HUDEP-2 (cell line): ENCODE measurements around the gene ULBP3.

Experiments used
- DNase-seq, 76 experiments: peaks; one replicate each; lab custom pipeline; 2025; ENCODE audit not compliant: unreplicated experiment in 76 of 76; lab: John Stamatoyannopoulos, UW

ULBP3 gene

DNA sequence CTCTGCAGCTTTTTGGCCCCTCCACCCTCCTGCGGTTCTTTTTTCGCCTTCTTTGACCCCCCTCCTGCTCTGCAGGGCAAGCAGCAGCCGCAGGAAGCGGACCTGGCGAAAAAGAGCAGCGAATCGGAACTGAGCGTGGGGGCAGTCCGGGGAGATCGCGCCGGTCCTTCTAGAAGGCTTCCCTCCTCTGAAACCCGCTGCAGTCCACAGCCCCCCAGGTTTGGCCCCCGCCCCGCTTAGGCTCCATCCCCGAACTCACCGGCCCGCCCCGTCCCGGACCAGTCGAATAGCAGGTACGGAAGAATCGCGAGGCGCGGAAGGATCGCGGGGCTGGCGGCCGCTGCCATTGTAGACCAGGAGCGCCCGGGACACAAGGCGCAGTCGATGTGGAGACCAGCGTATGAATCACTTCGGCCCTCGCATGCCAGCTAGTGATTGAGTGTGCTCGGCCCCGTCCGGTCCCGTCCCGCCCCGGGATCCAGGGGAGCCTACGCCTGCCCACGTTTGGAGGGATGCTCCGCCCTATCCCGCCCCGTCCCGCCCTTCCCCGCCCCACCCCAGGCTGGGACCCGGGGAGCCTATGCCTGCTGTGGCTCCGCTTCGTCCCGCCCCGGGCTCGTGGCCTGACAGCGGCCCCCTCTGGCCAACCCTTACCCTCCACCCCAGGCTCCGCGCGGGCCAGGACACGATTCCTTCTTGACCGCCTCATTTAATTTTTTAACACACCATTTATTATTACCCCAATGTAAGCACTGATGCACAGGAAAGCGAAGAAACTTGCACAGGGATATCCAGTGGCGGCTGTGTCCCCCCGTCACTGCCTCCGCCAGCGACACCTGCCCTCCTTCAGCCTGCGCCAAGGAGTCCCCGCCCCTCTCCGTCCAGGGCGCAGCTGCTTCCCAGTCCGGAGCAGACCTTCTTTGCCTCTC, at the start of gene ULBP3:
ULBP3 (minus strand) TSS at position 402 of the 929 bp plus-strand sequence; CDS start at position 347, 55 bp downstream.
- peak in 41 of 76 experiments; percentile 10 to 74 (median 38) for DNase-seq

DNA sequence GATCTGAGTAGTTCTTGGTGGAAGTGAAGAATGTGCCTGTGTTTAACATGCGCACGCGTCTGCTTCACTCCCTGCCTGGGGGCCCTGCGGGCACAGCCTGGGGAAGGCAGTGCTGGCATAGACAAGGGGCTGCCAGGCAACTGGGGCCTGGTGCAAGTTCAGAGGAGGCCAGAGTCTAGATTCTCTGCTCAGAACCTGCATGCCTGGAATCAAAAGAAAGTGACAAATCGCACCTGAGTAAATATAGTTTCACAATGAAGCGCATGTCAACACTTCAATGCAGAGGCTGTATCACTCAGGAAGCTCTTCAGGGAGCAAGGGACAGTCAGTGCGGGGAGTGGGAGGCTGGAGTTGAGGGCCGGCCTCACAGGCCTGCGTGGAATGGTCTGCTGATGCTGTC, 49.7 kb upstream of the ULBP3 start:
- no peak for DNase-seq

DNA sequence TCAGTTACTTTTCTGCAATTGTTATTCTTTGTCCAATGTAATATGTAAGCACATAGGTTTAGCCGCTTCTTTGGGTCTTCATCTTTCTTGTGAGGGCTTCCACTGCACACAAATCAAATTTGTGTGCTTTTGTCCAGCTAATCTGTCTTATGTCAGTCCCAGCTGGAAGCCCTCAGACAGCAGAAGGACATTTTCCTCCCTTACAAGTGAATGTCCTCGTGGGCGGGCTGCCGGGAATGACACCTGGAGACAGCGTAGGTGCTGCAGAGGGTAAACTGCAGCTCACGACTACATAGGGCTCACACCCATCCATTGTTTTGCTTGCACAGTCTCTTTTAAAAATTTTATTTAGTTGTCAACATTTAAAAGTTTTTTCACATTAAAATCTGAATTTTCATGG, 49.3 kb upstream of the ULBP3 start:
- DNase-seq: no peak

DNA sequence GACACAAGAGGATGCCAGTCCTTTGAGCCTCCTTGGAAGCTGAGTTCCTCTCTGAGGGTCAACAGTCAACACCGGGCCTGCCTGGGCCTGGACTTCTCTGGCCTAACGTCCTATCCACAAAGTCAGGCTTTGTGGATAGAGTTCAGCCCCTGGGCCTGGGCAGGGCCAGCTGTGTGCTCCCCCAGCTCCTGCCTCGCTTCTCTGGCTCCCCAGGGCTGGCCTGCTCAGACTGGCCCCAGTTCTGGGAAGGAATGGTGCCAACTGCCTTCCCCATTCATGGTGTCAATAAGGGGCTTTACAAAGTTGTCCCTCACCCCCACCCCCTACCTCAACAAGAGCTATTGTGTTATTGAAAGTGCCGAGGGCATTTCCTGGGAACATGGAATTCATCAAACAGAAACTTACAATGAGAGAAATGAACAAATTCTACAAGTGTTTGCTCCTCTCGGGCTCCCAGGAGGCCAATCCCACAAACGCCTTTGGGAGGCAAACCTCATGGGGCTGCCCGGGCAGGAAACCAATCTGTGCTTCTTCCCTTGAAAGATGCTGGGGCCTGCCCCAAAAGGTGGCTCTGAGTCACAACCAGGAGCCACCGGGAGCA, 47.4 kb upstream of the ULBP3 start:
- no peak for DNase-seq

DNA sequence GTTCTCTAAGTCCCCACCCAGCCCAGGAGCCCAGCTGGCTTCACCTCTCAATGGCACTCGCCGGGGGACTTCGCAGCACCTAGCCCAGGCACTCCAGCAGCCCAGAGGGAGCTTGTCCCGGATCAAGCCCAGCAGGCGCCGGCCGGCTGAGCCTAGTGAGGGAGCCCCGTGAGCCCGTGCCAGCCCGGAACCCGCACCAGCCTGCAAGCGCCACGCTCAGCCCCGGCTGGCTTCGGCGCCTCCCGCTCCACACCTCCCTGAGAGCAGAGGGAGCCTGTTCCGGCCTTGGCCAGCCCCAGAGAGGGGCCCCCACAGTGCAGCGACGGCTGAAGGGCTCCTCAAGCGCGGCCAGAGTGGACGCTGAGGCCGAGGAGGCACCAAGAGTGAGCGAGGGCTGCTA, 46.8 kb upstream of the ULBP3 start:
- no peak for DNase-seq

DNA sequence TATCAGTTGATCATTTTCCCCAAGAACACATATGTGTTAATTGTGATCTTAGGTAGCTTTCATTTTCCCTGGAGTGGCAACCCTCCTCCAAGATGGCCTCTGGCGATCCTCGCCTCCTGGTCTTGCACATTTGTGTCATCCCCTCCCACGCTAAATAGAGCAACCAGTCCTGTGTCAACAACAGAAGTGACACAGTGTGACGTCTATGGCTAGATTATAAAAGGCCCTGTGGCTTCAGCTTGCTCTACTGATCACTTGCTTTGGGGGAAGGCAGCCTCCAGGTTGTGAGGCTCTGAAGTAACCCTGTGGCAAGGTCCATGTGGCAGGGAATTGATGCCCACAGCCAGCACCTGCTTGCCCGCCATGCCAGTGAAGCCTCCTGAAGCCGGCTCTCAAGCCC, 43.3 kb upstream of the ULBP3 start:
- no peak for DNase-seq

DNA sequence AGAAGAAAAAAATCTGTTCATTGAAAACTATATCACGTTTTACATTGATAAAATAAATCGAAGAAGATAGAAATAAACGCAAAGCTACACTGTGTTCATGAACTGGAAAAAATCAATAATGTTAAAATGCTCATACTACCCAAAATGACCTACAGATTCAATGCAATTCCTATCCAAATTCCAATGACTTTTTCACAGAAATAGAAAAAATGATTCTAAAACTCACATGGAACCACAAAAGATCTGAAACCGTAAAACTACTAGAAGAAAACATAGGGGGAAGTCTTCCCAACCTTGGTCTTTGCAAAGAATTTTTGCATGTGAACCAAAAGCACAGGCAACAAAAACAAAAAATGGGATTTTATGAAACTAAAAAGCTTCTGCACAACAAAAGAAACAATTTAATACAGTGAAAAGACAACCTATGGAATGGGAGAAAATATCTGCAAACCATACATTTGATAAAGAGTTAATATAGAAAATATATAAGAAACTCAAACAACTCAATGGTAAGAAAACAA, 33.9 kb upstream of the ULBP3 start:
- DNase-seq: no peak

DNA sequence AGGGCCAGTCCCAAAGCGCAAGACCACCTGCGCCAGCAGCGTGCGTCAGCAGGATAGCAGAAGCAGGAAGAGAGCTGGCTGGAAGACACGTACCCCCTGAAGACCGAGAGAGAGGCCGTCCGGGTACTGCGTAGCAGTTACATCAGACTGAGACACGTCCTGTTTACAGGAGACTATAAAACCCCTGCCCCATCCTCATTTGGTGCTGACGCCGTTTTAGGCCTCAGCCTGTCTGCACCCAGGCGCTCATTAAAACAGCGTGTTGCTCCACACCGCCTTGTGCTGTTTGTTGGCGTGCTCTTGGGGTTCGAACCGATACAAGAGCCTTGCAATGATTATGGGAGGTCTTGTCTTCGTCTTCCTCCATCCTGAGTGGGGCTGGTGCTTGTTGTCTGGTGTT, 31.8 kb upstream of the ULBP3 start:
- DNase-seq: no peak

DNA sequence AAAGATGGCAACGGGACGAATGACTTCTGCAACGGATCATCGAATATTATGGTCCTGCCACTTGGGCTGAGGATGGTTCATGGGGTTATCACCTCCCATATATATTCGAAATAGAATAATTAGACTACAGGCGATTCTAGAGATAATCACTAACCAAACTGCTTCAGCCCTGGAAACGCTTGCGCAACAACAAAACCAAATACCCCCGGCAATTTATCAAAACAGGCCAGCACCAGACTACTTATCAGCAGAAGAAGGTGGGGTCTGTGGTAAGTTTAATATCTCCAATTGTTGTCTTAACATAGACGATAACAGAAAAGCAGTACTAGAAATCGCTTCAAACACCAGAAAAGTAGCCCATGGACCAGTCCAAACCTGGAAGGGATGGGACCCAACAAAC, 31.0 kb upstream of the ULBP3 start:
- no peak for DNase-seq

DNA sequence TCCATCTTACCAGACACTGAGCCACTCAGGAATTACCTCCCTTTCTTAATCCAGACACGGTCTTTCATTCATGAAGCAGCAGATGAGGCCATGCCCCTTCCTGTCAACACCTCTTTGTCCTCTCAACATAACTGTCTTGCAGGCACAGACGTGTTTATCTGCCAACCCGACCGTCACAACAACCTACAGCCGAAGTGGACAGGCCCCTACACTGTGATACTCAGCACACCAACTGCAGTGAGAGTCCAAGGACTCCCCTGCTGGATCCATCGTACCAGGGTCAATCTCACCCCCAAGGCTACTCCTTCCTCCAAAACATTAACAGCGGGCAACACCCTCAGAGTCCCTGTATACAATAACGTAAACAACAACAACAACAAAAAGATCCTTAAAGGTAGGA, 30.6 kb upstream of the ULBP3 start:
- no peak for DNase-seq

DNA sequence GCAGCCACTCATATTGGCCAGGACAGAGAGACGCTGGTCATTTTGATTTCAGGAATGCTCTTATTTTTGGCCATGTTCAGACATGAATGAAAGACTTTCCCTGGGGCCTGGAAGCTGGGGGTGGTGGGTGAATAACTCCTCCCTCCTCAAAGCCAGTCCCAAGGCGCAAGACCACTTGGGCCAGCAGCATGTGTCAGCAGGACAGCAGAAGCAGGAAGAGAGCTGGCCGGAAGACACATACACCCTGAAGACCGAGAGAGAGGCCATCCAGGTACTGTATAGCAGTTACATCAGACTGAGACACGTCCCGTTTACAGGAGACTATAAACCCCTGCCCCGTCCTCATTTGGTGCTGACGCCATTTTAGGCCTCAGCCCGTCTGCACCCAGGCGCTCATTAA, 29.2 kb upstream of the ULBP3 start:
- no peak for DNase-seq

DNA sequence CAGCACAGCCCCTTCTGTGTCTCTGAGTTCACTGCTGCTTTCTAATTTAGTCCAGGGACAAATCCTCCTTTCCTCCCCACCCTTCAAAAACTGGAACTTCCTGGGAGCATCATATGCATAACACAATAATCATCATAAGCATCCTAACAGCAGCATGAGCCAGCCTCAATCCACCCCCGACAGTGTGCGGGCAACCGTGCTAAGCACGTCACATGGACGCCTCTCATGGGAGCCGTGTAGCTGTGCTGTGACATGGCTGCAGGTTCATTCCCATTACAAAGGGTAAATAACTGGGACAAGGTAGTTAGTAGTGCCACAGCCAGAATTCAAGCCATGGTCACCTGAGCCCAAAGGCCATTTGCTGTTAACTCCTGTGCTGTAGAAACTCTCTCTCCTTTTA, 24.5 kb upstream of the ULBP3 start:
- DNase-seq: no peak

DNA sequence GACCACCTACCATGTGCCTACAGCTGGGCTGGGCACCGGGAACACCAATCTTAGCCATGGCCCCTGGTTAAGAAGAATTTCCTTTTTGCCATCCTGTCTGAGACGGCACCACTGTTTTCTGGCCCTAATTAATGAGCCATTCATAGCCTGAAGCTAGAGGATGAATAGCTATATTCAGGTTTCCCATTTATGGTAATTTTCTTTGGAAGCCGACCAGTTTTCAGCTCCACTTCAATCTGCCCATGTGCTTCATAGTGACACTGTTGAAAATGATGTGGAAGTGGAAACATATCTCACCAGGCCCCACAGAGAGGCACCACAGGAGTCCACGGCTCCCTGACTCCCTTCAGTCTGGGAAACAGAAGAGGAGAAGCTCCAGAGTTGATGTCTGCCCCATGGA, 22.6 kb upstream of the ULBP3 start:
- DNase-seq: no peak

DNA sequence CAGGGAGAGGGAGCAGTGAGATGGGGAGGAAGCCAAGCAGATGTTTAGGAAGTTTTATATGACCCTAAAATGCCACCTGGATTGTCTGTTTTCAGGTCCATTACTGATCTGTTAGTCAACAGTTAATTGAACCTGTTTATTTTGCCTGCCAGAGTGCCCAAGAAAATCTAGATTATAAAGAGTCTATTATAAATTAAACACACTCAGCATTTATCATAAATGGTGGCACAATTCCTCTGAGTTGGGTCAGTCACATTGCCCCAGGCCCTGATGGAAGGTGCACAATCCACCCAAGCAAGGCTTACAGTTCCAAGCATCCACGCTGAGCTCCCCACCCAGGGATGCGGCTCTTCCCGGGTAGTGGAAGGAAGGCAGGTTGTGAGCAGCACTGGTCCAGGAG, 21.4 kb upstream of the ULBP3 start:
- no peak for DNase-seq

DNA sequence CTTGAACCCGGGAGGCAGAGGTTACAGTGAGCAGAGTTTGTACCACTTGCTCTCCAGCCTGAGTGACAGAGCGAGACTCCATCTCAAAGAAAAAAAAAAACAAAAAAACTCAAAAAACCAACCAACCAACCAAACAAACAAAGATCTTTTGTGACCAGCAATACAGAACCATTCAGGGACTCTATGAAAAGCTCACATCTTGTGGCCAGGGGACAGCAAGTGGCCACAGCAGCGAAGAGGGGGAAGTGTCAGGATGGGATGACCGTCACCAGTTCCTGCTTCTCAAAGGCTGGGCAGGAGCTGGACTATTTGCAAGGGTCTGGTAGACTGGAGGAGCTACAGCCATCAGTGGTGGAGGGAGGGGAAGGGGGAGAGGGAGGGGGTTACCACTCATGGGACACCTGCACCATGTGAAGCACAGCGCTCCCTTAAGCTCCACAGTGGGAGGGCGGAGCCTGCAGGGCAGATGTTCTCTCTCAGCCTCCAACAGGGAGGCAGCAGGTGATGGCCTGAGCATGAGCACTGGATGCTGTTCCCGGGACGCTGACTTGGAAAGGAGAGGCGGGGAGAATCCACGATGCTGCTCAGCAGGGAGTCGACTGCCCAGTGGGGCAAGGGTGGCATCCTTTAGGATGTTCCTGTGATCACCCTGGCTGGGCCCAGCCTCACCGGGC, 19.7 kb upstream of the ULBP3 start:
- DNase-seq: no peak

DNA sequence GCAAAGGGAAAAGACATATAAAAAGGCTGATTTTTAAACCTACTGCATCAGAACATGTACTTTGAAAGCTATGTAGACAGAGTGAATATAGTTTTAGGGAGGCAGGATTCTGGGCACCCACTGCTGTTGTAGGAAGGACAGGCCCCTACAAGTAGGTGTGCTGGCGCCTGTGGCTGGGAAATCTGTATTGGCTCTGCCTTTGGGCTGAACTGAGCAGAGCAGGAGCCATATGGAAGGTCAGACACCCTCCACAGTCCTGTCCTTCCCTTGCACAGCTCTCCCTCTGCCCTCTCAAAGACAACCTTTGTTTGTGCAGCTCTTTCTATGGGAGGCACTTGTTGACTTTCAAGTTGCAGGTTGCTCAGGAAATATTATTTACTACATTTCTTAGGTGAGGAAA, 18.4 kb upstream of the ULBP3 start:
- no peak for DNase-seq

DNA sequence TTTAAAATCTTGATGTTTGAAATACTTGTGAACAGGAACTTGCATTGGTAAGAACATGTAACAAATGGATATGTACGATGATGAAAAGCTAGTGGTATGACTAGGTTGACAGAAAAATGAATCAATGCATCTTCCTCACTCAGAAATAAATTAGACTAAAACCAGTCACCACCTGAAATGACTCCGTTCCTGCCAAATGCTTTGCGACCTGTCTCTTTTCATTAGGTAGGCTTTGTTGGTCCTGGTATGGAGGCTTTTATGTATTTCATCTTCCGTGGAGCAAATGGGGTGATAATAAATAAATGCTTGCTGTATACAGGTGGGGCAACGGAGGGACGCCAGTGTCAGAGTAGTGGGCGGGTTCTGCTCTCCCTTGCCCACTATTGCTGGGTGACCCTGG, 17.1 kb upstream of the ULBP3 start:
- no peak for DNase-seq

DNA sequence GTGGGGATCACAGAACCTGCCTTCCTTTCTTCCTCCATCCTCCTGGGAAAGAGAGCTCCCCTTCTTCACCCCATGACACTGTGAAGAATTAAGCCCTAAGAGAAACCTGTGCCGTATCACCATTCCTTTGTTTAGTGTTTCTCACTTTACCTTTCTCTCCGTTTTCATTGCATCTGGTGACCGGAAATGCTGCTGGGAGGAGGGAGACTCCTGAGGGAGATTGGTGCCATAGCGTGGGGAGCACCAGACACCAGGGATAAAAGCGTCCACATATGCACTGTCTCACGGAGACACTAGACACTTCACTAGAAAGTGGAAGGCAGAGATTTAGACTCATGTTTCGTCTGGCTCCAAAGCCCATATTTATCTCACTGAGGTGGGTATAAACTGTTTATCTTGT, 15.5 kb upstream of the ULBP3 start:
- no peak for DNase-seq

DNA sequence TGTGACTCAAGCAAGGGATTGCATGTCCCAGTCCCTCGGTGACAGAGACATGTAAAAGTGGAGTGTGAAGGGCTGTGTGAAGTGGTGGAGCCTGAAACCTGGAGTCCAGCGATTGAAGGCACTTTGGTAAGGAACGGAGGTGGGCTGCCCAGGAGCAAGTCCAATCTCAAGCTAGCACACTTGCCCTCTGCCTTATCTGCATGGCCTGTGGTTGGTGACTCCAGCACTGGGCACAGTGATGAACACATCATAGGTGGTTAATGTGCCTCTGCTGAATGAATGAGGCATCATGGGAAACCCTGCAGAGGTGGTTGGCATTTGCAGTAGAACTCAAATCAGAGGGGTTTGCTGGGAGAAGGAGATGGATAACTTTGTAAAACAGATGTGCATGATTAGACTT, 14.9 kb upstream of the ULBP3 start:
- peak in 1 of 76 experiments; percentile 21 for DNase-seq

DNA sequence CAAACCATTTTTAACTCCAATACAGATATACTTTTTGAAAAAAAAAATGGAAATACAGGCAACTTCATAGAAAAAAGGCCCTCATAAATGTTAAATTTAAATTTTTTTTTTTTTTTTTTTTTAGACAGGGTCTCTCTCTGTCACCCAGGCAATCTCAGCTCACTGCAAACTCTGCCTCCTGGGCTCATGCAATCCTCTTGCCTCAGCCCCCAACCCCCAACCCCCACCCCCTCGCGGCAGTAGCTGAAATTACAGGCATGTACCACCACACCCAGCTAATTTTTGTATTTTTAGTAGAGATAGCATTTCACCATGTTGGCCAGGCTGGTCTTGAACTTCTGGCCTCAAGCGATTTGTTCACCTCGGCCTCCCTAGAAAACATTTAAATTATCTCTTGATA, 12.8 kb upstream of the ULBP3 start:
- peak in 1 of 76 experiments; percentile 21 for DNase-seq

DNA sequence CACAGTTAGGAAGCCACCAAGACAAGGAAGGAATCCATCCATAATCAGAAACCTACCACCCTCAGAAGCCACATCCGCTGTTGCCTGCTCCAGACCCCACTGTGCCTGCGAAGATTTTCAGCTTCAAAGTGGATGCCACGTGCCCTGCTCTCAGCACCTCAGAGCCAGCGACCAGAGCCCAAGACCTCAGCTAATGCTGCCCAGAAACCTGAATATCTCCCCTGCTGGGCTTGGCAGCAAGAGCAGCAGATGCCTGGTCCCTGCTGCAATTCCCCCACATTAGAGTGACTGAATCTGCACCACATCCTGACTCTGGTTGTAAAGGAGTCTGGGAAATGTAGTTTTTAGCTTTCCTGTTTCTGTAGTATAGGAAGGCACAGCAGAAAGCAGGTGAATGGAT, 10.7 kb upstream of the ULBP3 start:
- peak in 1 of 76 experiments; percentile 19 for DNase-seq
